HUES48 (cell line): Measurements from ENCODE around the gene INTS13.
"Not testable (repeated sequence)": the region's sequence is repeated elsewhere in the genome, so short reads cannot be mapped to it uniquely, and the experiment has no call there.

Source experiments
- H3K27ac ChIP-seq: one replicate; pipeline ENCODE4 v1.7.0; 2013; ENCODE audit warnings: low read depth, low read length, inconsistent platforms
- H3K27me3 ChIP-seq: 2 replicates; pipeline ENCODE4 v1.6.1; 2013; ENCODE audit warnings: mild to moderate bottlenecking, low read length; ENCODE audit not compliant: control insufficient read depth, insufficient read depth
- H3K36me3 ChIP-seq: 2 replicates; pipeline ENCODE4 v1.6.1; 2013; ENCODE audit warnings: low read length; ENCODE audit not compliant: control insufficient read depth, insufficient read depth
- H3K4me1 ChIP-seq: 2 replicates; pipeline ENCODE4 v1.6.1; 2013; ENCODE audit warnings: mild to moderate bottlenecking, low read length; ENCODE audit not compliant: control insufficient read depth, insufficient read depth
- H3K4me3 ChIP-seq: 2 replicates; pipeline ENCODE4 v1.5.1; 2013; ENCODE audit warnings: mild to moderate bottlenecking, low read depth, low read length
- H3K9ac ChIP-seq: 2 replicates; pipeline ENCODE4 v1.6.1; 2013; ENCODE audit warnings: mild to moderate bottlenecking, low read depth, low read length, moderate library complexity
- H3K9me3 ChIP-seq: 2 replicates; pipeline ENCODE4 v1.6.1; 2013; ENCODE audit warnings: low read length; ENCODE audit not compliant: control insufficient read depth, insufficient read depth

The INTS13 gene

DNA sequence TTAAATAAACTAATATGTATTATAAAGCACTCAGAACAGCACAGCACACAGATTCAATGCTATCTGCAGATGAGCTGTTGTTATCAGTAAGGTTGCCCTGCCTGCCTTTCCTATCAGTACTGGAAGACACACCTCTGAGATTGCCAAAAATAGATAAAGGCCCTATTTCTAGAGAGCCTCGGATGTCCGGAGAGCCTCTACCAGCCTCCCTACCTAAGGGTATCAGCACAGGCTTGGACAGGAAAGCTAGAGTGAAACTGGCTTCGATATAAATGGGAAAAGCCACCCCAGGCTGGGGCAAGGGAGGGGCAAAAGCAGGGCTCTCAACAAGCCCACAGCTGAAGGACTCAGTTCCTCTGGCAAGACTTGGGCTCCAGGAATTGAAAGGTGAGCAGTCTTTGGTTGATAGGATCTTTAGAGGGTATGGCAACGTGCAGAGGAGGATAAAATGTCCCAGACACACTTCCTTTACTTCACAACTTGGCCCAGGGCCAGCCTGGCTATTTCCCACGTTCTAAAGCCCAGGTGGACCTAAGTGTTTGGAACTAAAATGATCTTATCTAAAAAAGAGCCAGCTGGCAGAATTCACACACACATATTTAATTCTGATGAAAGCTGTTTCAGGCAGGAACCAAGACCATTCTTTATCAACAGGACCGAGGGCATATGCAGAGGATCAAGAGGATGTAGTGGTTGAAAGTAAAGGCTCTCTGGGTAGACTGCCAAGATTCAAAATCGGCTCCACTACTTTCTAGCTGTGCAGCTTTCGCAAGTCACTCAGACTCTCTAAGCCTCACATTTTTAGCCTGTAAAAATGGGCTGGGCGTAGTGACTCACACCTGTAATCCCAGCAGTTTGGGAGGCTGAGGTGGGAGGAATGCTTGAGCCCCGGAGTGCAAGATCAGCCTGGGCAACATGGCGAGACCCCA, 67.0 kb downstream of the INTS13 start:
- Histone ChIP-seq H3K9ac (no peak overlapping the region), H3K36me3 (no peaks in the 10 kb centered on the region), H3K4me3 (no peak overlapping the region), H3K27me3 (no peaks in the 10 kb centered on the region), H3K9me3 (no peaks in the 10 kb centered on the region), H3K4me1 (no peaks in the 10 kb centered on the region), H3K27ac (no peak overlapping the region)

DNA sequence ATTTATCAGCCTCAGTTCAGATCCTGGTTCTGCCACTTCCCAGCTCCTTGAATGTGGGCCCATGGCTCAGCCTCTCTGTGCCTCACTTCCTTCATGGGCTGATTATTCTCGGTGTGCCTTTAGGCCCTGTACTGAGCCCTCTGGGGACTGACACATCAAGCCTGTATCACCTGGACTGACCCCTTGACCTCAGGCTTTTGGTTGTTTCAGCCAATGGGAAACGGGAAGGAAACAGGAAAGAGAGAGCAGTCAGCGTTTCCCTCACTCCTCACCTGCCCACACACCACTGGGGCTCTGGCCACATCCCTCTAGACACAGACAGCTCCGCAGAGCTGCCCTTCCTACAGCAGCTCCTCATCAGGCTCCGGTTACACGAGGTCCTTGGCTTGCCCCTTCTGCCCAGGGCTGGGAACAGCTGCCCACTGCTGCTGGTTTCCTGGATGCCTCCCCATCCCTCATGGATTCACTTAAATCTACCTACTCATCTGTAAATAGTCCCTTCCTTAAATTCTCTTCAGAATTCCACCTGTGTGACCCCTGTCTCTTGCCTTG, 67.8 kb downstream of the INTS13 start:
- Histone ChIP-seq H3K4me1 (no peaks in the 10 kb centered on the region), H3K4me3 (no peak overlapping the region), H3K9me3 (no peaks in the 10 kb centered on the region), H3K27me3 (no peaks in the 10 kb centered on the region), H3K27ac (no peak overlapping the region), H3K9ac (no peak overlapping the region), H3K36me3 (no peaks in the 10 kb centered on the region)

DNA sequence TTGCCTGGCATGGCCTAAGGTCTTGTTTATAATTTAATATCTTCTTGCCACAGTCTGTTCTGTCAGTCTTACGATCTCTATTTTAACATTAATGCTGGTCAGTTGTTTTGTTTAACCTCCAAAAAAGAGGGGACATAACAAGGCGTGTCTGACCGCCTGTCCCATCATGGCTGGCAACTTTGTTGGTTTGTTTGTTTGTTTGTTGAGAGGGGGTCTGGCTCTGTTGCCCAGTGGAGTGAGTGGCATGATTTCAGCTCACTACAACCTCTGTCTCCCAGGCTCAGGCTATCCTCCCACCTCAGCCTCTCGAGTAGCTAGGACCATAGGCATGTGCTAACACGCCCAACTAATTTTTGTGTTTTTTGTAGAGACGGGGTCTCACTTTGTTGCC, 68.7 kb downstream of the INTS13 start:
- no peaks in the 10 kb centered on the region for H3K9me3 ChIP-seq
- H3K27me3 ChIP-seq = no peaks in the 10 kb centered on the region
- no peaks in the 10 kb centered on the region for H3K4me1 ChIP-seq
- H3K9ac ChIP-seq = no peak overlapping the region
- H3K27ac ChIP-seq = no peak overlapping the region
- H3K36me3 ChIP-seq = no peaks in the 10 kb centered on the region
- H3K4me3 ChIP-seq = no peak overlapping the region

DNA sequence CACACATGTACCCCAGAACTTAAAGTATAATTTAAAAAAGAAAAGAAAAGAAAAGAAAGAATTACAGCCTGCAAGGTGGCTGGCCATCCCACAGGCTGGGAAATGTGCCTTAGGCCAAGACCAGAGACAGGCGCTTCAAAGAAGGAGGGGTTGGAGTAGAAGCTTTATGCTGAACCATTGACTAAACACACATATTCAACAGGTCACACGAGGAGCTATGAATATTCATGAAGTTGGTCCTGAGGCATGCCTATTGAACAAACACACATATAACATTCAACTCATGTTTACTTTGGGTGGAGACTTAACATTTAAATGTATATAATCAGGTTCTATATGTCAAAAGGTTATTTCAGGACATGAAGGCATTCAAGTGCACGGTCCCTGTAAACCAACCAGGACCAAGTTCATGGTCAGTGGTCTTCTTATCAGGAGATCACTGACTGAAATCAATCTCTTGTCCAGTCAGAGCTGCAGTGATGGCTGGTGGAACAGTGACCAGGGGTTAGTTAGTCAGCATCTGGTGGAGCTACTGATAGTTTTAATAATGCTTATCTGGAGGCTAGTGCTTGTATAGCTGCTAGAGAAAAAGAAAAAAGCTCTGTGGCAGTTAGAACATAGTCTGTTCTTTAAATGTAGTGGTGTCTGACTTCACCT, 69.2 kb downstream of the INTS13 start:
- H3K9ac ChIP-seq = no peak overlapping the region
- no peaks in the 10 kb centered on the region for H3K27me3 ChIP-seq
- H3K9me3 ChIP-seq = no peaks in the 10 kb centered on the region
- H3K4me1 ChIP-seq = no peaks in the 10 kb centered on the region
- H3K36me3 ChIP-seq = no peaks in the 10 kb centered on the region
- no peak overlapping the region for H3K27ac ChIP-seq
- H3K4me3 ChIP-seq = no peak overlapping the region

DNA sequence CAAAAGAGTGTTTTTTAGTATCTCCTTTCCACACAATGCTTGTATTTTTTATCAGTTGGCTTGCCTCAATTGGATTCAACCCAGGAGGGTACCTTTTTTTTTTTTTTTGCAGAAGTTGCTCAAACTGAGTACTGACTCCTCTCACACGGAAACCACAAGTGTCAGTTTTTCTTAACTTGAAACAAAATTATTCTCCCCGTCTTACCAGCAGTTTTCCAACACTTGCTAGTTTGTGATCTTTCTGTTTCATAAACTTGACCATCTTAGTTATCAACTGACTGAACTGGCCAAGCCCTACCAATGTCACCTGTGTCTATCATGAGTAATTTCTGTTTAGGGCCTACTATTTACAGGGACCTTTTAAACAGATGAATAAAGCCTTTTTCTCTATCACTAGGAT, 70.7 kb downstream of the INTS13 start:
- Histone ChIP-seq H3K27me3 (no peaks in the 10 kb centered on the region), H3K9me3 (no peaks in the 10 kb centered on the region), H3K9ac (no peak overlapping the region), H3K4me3 (no peak overlapping the region), H3K36me3 (no peaks in the 10 kb centered on the region), H3K27ac (no peak overlapping the region), H3K4me1 (no peaks in the 10 kb centered on the region)

DNA sequence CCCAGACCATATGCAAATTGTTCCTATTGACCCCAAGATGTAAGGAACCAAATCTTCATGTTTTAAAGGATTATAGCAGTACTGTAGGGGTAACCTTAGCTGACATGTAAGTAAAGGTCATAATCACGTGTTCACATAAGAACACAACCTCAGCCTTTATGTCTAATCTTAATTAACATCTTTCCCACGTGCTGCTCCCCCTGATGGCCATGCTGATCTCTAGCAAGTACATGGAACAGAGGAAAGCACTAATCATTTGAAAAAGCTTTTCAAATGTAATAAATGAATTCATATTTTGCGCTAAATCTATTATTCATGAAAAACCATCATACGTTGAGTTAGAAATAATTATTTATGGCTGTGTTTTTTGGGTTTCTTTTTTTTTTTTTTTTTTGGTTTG, 74.3 kb downstream of the INTS13 start:
- no peaks in the 10 kb centered on the region for H3K9me3 ChIP-seq
- H3K4me1 ChIP-seq = no peaks in the 10 kb centered on the region
- no peak overlapping the region for H3K9ac ChIP-seq
- no peak overlapping the region for H3K4me3 ChIP-seq
- no peak overlapping the region for H3K27ac ChIP-seq
- no peaks in the 10 kb centered on the region for H3K27me3 ChIP-seq
- H3K36me3 ChIP-seq = no peaks in the 10 kb centered on the region

DNA sequence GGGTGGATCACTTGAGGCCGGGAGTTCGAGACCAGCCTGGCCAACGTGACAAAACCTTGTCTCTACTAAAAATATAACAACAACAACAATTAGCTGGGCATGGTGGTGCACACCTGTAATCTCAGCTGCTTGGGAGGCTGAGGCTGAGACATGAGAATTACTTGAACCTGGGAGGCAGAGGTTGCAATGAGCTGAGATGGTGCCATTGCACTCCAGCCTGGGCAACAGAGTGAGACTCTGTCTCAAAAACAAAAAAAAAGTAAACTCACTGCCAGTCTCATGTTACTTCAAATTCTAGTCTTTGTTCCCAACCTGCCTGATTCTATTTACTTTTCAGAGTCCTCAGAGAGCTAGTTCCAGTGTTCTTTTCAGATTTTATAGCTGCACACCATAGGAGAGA, 75.0 kb downstream of the INTS13 start:
- H3K4me1 ChIP-seq, H3K4me3 ChIP-seq, H3K27ac ChIP-seq, H3K9ac ChIP-seq, H3K9me3 ChIP-seq, H3K36me3 ChIP-seq, H3K27me3 ChIP-seq: not testable (repeated sequence)

DNA sequence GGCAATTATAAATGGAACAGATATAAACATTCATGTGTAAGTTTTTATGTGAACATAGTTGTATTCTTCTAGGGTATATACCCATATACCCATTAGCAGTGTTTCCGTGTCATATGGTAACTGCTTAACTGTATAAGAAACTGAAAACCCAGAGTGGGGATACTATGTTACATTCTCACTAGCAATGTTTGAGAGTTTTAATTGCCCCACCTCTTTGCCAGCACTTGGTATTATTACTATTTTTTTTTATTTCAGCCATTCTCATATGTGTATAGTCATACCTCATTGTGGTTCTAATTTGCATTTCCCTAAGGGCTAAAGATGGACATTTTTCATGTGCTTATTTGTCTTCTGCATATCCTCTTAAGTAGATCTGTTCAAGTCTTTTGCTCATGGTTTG, 76.1 kb downstream of the INTS13 start:
- Histone ChIP-seq H3K4me1 (peaks cover 9% of the 10 kb centered on the region), H3K27ac (no peak overlapping the region), H3K4me3 (no peak overlapping the region), H3K9me3 (no peaks in the 10 kb centered on the region), H3K27me3 (no peaks in the 10 kb centered on the region), H3K9ac (no peak overlapping the region), H3K36me3 (no peaks in the 10 kb centered on the region)

DNA sequence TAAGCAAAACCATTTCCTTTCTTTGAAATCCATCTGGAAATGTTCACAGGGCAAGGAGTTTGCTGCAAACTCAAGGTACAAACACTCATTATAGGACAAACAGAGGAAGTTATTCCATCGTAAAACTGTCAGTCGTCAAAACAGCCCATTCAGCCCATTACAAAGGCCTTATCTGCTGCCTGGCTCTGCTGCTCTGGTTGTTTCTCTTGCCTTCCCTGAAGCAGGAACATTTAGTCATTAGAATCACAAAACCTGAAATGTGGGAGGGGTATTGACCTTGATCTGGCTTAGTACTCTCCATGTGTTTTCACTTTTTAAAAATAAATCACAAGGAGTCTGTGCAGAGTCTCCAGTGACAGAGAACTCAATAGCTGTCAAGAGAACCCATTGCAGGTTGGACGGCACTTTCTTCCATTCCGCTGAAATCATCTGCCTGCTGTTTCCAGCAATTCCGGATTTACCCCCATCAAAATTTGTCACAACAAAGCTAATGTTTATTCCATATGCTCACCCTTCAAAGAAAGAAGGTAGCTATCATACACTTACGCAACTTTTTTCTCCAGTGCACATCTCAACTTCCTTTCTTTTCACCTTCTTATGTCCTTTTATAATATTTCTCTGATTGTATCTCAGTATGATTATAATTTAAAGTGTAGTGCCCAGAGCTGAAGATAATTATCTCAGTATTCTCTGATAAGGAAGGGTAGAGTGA, 80.2 kb downstream of the INTS13 start:
- Histone ChIP-seq H3K27me3 (no peaks in the 10 kb centered on the region), H3K4me3 (no peak overlapping the region), H3K36me3 (no peaks in the 10 kb centered on the region), H3K27ac (no peak overlapping the region), H3K4me1 (peaks cover 9% of the 10 kb centered on the region), H3K9me3 (no peaks in the 10 kb centered on the region), H3K9ac (no peak overlapping the region)

DNA sequence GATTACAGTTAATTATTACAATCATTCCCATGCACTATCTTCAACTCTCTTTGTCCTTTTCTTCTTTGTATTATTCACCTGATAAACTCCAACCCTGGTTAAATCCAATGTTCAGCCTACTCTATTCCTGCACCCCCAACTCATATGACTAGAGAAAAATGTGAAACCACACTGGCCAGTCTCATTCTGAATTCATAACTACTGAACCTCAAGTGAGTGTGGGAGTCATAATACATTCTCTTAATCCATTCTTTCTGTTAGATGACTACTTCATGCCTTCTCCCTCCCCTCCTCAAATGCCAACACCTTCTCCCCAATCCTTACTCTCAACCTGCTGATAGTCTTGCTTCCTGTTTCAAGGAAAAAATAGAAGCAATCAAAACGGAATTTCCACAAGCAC, 82.4 kb downstream of the INTS13 start:
- H3K36me3 ChIP-seq = no peaks in the 10 kb centered on the region
- H3K4me1 ChIP-seq = peaks cover 9% of the 10 kb centered on the region
- no peaks in the 10 kb centered on the region for H3K27me3 ChIP-seq
- no peak overlapping the region for H3K4me3 ChIP-seq
- no peak overlapping the region for H3K9ac ChIP-seq
- no peaks in the 10 kb centered on the region for H3K9me3 ChIP-seq
- H3K27ac ChIP-seq = no peak overlapping the region
